ENCODE measurements around the gene FAM3C. TPM values are rescaled to one million over a fixed set of nuclear protein-coding genes. Genes with fewer than 3 reads are reported as not detected.

FAM3C gene
- total and polyA plus RNA-seq, 2 of the 8 experiments (the other 6 are each of a cell fraction or from before 2014, with no cell fraction given): 27.0 to 77.7 TPM

DNA sequence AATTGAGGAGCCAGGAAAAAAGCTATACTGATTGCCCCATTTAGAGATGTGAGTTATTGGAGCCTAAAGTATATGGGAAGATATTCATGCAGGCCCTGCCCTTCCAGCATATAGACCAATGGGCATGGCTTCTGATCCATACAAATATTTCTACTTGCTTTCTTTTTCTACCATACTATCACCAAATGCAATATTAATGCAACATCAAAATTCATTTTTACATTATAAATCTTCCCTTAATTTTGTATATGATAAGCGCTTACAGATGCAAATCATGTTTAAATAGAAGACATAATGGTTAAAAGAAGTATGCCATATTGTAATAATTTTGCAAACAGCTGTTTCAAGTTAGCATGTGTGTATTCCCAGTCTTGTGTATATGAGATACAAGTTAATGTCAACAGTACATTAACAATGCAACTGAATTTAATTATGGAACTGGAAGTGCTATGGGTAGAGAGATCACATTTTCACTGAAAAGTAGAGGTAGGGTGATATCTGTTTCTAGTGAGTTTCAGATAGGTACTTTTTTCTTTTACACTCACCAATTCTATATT is 91.9 kb downstream of the FAM3C start (continued):
- no peak for TF ChIP-seq EZH2 (IDR thresholded peaks at IDR 0.05; ENCODE audit: low read depth, low read length, severe bottlenecking)
- TF ChIP-seq RXRA (IDR thresholded peaks at IDR 0.05; ENCODE audit: insufficient read depth, low read depth, low read length): no peak
- no peak for TF ChIP-seq POU5F1 (IDR thresholded peaks at IDR 0.05; ENCODE audit: low read depth, low read length)
